HG03280 (cell line): Measurements from ENCODE around the gene OLFM1.

ENCODE experiments used
- ATAC-seq: cut with Tn5 transposase; IDR thresholded peaks from one replicate; pipeline ENCODE4 v1.9.1; 2021; ENCODE audit warnings: mild to moderate bottlenecking, moderate library complexity; ENCODE audit not compliant: unreplicated experiment

Gene OLFM1

DNA sequence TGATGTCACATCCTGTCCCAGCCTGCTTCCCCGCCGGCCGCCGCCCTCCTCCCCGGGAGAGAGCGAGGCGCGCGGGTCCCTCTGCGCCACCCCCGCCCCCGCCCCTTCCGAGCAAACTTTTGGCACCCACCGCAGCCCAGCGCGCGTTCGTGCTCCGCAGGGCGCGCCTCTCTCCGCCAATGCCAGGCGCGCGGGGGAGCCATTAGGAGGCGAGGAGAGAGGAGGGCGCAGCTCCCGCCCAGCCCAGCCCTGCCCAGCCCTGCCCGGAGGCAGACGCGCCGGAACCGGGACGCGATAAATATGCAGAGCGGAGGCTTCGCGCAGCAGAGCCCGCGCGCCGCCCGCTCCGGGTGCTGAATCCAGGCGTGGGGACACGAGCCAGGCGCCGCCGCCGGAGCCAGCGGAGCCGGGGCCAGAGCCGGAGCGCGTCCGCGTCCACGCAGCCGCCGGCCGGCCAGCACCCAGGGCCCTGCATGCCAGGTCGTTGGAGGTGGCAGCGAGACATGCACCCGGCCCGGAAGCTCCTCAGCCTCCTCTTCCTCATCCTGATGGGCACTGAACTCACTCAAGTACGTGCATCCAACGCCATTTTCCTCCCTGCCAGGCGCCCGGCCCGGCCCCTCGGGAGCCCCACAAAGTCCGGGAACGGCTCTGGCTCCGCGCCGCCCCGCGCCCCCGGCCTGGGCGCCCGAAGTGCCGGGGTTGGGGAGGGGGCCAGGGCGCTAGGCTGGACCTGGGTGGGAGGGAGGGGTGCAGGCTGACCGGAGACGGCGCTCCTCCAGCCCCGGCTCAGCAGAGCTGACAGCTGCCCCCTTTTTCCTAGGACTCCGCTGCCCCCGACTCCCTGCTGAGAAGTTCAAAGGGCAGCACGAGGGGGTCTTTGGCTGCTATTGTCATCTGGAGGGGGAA, 12.0 kb upstream of the OLFM1 start:
- no peak for ATAC-seq

DNA sequence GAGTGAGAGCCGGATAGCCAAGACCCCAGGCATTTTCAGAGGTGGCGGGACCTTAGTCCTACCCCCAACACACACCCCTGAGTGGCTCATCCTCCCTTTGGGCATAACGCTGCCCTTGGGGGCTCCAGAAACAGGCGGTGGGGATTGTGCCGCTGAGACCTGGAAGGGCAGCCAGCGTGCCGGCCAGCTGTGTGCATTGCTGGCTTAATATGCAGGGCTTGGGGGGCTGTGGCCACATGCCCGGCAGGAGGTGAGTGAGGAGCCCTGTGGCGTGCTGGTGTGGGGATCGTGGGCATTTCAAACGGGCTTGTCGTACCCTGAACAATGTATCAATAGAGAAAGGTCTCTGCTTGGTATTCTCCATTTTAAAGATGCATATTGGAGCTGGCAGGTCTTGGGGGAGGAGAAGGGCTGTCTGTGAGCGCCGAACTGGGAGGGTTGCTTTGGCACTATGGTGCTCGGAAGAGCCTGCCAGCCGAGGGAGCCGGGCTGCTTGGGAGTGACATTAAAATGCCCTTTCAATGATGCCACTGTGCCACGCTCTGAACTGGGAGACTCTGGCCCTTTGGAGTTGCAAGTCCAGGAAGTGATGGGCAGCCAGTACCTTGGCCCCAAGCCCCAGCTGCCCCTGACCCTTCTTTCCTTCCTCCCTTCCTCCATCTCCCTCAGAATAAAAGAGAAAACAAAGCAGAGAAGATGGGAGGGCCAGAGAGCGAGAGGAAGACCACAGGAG, 11.2 kb upstream of the OLFM1 start:
- no peak for ATAC-seq

GRCh38 chr9:135076876-135077430, 10.5 kb upstream of the OLFM1 start:
- no peak for ATAC-seq

DNA sequence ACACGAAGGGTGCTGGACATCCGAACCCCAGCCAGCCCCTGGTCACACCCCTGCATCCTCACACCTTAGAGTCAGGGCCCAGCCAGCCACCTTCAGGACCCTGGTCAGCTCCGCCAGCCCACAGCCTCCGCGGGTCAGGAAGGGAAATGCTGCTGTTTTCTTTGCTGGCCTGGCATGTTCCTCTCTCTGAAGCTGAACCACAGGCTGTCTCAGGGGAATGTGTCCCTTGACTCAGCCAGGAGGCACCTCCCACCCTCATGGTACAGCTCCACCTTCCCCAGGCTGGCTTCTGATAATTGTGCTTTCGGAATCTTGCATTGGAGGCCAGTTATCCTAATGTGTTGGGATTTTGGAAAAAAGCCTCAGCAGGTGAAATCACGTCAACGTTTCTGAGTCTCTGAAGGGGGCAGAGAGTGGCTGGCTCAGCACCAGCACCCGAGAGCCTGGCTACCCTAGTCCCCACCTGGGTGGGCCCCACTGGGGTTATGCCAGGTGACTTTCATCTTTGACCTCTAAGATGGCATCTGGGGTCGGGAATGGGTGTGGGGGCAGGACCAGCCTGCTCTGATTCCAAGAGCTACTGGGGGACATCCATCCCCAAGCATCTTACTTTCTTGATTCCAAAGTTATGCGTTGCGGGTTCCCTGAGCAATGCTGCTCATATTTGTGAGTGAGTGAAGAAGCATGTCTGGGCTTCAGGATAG, 9.8 kb upstream of the OLFM1 start:
- ATAC-seq, result no peak

DNA sequence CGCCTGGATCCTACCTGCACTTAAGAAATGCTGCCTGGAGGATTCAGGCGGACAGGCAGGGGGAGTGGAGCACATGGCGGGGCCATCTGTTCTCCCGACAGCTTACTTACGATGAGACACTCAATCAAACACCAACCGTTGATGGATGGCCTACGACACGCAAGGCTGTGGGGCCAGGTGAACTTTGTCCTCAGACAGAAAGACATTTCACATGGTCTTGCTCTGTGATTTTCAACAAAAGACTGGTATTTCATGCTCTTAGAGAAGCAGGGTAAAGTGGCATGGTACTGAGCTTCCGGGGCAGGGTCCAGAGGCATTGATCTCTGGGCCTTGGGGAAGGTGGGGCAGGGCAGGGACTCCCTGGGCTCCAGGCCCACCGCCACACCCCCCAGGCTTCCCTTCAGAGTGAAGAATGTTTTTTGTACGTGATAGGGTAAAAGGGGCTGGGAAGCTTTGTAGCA, 9.1 kb upstream of the OLFM1 start:
- ATAC-seq, result no peak

DNA sequence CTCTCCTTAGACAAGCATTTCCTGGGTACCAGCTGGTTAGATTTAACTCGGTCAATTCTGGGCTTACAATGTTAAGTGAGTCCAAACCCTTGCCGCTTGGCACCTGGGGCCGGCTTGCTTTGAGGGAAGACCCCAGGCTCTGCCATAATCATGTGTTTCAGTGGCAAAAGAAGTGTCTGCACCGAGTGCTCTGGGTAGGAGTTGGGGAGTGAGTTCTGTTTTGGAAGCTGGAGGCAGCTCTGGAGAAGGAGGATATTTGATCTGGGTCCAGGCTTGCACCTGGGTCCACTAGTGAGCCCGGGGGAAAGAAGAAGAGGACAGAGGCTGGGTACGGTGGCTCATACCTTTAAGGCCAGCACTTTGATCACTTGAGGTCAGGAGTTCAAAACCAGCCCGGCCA, 8.4 kb upstream of the OLFM1 start:
- no peak for ATAC-seq

- ATAC-seq, result no peak
Observed at GRCh38 chr9:135079676-135080075, 7.8 kb upstream of the OLFM1 start.

DNA sequence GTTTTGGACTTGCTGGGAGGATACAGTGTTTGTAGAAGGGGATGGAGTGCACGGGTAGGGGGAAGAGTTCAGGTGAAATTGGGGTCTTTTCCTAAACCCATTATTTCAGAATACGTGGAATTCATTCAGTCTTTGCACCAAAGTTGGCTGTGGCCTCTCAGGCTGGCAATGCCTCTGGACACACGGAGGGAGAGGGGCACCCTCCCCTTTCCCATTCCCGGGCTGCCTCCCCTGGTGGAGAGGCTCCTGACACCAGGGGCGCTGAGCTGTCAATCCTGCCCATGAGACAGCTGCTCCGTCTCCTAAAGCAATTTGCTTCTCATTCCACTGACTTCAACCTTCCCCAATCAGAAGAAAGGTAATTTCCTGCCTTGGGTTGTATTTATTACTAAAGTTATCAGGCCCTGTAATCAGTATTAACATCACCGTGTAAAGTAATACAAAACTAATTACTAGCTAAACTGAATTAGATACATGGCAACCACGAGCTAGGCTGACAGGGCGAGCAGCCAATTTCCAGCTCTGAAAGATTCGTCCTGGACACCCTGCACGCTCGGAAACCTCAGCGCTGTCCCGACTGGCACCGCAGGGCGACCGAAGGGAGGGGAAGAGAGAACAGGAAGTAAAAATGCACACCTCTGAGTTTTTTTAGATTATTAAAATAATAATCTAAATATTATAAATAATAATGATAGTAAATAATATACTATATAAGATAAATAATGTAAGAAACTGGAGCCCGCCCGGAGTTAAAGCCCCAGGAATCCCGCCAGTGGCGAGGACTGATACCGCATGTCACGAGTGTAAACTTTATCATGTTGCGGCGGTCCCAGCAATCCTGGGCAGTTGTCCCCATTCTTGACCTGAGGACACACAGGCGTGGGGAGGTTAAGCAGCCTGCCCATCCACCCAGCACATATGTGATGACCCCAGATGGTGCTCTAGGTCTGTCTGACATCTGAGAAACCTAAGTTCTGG, 6.9 kb upstream of the OLFM1 start:
- no peak for ATAC-seq

DNA sequence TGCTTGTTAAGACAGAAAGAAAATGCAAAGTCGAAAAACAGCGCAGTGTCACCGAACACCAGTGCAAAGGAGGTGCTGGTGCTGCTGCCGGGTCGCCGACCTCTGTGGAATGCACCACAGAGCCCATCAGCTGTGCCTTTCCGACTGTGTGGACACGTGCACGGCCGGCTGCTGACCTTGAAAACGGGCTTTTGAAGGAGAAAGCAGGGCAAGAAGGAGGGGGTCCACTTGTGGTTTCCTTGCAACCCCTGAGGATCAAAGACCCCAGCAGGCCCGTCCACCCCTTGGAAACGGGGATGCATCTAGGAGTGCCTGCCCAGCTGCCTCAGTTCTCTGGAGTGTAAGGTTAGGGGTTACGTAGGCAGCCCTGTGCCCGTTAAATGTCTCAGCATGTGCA, 6.2 kb upstream of the OLFM1 start:
- no peak for ATAC-seq

DNA sequence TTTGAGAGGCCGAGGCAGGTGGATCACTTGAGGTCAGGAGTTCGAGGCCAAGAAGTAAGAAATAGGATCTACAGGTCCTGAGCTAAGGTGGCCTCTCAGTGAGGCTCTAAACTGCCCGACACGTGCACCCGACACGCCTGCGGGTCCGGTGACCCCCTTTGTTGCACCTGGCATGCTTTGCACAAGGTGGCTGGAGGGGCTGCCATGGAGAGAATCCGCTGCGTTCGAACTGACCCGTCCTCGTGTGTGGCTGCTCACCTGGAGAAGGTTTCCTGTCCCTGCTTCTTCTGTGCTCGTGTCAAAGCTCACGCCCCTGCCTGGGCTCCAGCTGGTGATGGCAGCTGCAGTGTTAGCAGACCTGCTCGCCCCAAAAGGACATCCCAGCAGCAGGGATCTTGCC, 5.7 kb upstream of the OLFM1 start:
- no peak for ATAC-seq

DNA sequence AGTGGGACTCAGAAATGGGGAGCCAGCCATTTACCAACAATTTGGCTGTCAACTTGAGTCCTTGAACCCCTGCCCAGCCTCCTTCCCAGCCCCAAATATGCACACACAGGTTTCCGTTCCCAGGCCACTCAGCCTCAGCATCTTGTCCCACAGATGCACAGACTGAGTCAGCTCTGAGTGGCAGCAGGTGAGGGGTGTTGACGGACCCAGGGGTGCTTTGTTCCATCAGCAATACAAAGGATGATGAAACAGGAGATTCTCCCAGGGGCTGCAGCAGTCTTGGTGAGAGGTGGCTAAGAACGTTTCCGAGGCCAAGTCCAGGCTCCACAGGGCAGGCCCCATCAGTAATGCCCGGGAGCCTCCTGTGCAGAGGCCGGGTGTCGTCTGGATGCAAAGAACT, 4.9 kb upstream of the OLFM1 start:
- no peak for ATAC-seq

- no peak for ATAC-seq
Observed at GRCh38 chr9:135083241-135083810, 4.1 kb upstream of the OLFM1 start.

DNA sequence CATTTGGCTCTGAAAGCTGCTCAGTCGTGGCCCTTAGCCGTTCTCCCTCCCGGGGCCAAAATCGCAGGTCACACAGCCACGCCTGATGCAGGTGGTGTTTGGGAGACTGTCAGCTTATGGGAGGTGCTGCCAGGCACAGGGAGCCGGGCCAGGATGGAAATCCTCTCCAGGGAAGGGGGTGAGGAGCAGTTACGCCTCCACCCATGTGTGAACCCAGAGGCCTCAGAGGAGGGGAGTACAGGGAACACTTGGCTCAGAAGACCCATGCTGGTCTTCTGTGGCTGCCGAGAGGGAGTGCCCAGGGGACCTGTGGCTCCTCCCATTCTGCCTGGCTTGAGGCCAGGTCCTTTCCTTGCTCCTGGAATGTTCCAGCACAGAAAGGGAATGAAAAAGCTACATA, 3.6 kb upstream of the OLFM1 start:
- no peak for ATAC-seq

- no peak for ATAC-seq
Observed at GRCh38 chr9:135084262-135084661, 3.2 kb upstream of the OLFM1 start.

- no peak for ATAC-seq
Observed at GRCh38 chr9:135084881-135085760, 2.3 kb upstream of the OLFM1 start.

DNA sequence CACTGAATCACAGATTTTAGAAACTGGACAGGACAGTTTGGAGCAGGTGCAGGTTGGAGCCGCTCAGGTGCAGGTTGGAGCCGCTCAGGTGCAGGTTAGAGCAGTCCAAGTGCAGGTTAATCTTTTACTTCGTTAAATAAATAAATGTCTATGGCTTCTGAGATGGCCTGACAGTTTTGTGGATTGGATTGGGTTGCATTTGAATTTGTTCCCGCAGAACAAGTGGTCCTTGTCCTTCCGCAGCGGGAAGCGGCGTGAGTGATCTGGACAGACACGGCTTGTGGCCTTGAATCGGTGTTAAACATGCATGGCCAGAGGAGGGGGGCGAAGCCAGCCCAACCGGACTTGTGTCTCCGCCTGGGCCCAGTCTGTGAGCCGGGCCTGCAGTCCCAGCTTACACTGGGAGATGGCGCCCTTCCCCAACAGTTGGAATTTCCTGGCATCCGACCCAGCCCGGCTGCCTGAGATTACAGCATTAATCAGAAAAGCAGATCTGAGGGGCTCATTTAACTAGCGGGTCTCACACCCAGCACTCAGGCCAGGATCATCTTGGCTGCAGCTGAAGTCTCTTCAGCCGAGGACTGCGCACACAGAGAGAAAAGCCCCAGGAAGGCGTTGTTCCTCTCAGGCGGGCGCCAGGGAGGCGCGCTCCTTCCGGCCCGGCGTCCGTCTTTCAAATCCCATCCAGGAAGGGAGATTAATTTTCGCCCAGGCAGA, 1.5 kb upstream of the OLFM1 start:
- no peak for ATAC-seq

- no peak for ATAC-seq
Observed at GRCh38 chr9:135086597-135087488, 625 bp upstream of the OLFM1 start.
